SHP77 treated with DMSO at 0.1 percent for 48 hours (cell line): Measurements from ENCODE around the gene KRTAP10-2.

Experiments used
- DNase-seq: peaks from one replicate; lab custom pipeline; 2025; lab: John Stamatoyannopoulos, UW

KRTAP10-2 gene

DNA sequence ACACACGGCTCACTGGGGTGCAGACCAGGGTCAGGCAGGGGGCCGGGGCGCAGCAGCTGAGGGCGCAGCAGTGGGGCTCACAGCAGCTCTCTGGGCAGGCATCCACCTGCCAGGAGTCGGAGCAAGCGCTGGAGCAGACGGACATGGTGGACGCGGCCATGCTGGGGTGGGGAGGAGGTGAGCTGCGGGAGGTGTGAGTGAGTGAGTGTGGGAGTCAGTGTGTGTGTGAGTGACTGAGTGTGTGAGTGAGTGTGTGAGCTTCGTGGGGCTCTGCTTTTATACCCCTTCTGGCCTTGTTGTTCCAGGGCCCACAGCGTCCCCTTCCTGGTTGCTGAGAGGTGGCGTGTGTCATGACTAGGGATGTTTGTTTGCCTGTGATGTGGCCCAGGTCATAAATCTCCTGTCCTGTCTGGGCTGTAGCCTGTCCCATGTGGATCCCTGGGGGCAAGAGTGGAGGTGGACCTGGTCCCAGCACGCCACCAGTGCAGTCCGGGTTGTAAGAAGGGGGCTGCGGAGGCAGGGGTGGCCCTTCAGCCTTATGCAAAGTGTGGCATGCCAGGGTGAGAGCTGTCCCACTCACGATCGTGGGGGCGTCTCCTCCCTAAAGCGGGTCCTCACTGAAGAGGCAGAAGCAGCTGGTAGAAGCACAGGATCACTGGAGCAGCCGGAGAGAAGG, 11.2 kb downstream of the KRTAP10-2 start, which contains the start of gene KRTAP10-1:
TSS of gene KRTAP10-1 (minus strand) at position 205 of the 676 bp plus-strand sequence. CDS start at position 160, 45 bp downstream.
- DNase-seq: no peak

DNA sequence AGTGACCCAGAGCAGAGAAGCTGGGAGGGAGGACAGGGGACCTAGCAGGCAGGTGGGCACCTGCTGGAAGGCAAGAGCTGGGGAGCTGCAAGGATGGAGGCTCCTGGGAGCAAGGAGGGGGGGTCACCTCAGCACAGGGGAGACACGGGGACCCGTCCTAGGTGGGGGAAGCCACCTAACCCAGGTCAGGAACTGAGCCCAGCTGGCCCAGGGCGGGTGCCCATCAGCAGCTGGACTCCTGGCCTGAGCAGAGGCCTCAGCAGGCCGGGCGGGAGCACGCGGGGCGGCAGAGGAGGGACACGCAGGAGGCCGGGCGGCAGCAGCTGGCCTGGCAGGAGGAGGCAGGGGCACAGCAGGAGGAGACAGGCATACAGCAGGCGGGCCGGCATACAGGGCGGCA, 12.3 kb downstream of the KRTAP10-2 start:
- DNase-seq: no peak

DNA sequence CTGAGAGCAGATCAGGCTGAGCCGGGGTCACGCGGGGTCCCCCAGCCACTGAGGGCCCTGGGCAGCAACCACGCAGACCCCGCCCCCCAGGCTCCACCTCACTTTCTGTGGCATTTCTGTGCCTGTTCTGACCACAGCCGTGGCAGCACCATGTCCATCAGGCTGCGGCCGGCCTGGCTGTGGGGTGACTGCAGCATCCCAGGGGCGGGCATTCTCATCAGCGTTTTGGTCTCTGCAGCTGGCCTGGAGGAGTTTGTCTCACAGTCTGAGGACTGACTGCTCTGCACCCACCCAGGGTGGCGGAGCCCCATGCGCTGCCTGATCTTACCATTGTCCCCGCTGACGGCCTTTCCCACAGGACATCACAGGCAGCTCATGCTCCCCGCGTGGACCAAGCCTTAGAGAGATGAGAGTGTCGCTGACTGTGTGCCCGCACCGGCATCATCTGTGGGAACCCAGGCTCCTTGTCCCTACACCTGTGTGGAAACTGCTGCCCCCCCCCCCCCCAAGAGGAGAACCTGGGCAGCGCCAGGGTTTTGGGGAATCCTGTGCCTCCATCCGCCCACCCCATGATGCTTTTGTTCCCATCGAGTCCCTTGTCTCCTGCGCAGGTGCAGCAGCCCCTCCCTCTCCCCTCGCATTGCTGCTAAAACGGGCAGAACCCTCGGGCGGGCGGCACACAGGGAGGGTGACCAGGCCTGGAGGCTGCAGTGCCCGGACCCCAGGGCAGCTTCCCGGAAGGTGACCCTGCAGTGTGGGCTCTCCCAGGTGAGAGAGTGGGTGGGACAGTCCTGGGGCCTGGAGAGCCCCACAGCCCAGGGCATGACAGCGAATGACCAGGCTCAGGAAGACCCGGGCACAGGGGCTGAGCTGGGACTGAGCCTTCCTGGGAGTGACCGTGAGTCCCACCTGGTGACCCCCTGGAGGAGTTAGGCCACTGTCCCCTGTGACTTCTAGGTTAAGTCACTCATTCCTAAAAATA, 13.1 kb downstream of the KRTAP10-2 start:
- DNase-seq: no peak

DNA sequence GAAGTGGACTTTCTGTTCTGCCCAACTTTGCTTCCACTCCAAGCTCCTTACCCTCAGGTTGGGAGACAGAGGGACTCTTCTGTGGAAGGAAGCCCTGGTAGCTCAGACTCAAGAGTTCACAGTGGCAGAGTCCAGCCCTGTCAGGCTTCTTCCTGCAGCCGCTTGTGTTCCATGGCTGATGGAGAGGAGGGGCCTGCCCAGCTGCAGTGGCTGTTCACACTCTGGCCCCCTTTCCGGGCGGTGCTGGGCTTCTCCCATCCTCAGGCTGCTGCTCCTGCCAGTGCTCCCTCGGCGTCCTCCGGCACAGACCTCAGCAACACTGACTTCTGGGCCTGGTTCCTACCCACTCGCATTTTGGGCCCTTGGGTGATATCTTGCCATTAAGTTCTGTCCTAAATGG, 15.3 kb downstream of the KRTAP10-2 start:
- DNase-seq: no peak

DNA sequence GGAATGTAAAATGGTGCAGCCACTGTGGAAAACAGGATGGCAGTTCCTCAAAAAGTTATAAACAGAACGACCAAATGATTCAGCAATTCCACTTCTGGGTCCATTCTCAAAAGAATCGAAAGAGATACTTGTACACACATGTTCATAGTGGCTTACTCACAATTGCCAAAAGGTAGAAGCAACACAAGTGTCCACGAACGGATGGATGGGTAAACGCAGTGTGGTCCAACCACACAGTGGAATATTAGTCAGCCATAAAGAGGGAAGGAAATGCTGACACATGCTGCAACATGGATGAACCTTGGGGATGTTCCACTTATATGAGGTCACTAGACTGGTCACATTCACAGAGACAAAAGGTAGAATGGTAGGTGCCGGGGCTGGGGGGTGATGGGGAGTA, 16.6 kb downstream of the KRTAP10-2 start:
- DNase-seq: no peak

DNA sequence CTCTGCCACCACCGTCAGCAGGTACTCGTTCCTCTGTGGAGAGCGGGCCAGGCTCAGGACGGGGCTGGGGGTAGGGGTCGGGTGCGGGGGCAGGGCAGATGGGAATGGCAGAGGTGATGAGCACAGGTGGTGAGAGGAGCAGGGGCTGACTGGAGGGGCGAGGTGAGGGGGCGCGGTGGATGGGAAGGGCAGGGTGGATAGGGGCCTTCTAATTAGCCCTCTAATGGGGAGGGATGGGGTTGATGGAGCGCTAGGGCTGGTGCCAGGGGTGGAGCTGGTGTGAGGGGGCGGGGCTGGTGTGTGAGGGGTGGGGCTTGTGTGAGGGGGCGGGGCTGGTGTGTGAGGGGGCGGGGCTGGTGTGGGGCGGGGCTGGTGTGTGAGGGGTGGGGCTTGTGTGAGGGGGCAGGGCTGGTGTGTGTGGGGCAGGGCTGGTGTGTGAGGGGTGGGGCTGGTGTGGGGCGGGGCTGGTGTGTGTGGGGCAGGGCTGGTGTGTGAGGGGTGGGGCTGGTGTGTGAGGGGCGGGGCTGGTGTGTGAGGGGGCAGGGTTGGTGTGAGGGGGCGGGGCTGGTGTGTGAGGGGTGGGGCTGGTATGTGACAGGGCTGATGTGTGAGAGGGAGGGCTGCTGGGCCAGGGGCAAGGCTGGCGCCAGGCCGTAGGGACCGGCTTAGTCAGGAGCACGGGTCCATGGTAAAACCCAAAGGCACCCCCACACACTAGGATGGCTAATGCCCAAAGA, 17.2 kb downstream of the KRTAP10-2 start:
- no peak for DNase-seq

DNA sequence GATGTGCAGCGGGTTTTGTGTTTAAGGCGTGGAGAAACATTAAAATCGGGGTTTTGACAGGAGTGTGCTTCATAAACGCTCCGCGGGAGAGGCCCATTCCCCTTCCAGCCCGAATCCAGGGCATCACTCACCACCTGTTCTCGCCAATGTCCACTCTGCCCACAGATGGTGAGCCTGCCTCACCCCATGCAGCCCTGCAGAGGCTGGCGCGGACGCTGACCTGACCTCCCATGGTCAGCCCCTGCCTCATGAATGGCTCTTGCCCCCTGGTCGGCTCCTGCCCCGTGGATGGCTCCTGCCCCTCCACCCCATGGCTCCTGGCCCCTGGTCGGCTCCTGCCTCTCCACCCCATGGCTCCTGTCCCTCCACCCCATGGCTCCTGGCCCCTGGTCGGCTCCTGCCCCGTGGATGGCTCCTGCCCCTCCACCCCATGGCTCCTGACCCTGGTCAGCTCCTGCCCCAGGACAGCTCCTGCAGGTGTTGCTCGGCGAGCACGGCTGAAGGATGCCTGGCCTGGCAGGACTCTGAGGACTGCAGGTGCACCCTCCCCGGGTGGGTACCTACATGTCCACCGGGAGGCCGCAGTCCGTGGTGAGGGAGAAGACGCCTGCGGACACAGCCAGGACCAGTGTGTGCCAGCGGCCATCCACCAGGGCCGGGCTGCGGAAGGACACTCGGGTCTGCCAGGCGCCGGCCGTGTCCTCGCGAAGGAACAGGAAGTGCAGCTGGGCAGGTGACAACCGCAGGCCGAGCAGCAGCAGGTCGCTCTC, 18.0 kb downstream of the KRTAP10-2 start:
- no peak for DNase-seq

DNA sequence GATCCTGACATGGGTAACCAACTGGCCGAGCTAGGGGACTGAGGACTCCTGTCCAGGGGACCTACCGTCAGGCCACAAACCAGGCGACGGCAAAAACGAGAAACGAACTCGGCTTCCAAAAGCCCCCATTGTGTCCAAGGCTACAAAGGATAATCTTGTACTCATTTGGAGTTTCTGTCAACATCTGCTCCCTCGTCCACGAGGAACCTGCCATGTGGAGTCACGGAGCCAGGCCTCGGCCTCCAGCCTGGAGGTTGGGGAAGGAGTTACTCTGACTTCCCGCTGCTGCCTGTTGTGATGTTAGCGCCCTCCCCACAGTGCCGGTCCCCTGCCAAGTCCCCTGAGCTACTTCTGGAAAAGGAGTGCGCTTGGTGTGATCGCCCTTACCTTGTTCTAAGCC, 18.6 kb downstream of the KRTAP10-2 start:
- DNase-seq: no peak

DNA sequence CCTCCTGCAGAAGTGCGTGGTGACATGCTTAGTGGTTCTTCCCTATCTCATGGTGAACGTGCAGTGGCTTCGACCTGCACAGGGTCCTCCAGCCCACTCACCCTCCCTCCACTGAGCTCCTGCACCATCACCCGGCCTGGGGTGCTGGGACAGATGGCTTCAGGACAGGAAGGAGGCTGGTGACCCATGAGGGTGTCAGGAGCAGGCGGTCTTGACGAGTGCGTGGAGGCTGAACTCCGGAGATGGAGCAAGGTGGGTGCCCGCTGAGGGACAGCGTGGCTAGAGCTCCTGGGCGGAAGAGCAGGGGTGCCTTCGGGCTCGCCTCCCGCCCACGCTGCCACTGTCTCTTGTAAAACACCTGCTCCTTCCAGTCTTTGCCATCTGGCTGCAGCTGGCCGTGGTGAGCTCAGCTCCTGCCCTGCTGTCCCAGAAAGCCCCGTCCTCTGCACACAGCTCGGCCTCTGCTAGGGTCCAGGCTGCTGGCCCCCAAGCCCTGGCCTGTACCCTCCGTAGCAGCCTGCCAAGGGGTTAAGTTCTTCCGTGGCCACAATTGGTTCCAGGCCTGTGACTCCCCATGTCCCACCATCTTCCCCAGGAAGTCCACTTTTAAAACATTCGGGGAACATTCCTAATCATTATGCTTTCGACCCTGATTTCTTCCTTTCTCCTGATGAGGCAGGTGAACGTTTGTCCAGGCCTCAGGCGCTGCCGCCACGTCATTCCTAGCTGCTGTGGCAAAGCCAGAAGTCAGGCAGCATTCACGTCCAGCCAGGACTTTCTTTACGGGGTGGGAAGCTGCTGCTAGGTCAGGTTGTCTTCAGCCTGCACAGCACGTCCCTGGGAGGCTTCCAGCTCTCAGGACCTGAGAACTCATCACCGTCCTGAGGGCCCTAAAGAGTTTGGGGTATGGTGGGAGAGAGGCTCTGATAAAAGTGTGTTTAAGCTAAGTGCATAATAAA, 19.4 kb downstream of the KRTAP10-2 start:
- peak; percentile 70 for DNase-seq

DNA sequence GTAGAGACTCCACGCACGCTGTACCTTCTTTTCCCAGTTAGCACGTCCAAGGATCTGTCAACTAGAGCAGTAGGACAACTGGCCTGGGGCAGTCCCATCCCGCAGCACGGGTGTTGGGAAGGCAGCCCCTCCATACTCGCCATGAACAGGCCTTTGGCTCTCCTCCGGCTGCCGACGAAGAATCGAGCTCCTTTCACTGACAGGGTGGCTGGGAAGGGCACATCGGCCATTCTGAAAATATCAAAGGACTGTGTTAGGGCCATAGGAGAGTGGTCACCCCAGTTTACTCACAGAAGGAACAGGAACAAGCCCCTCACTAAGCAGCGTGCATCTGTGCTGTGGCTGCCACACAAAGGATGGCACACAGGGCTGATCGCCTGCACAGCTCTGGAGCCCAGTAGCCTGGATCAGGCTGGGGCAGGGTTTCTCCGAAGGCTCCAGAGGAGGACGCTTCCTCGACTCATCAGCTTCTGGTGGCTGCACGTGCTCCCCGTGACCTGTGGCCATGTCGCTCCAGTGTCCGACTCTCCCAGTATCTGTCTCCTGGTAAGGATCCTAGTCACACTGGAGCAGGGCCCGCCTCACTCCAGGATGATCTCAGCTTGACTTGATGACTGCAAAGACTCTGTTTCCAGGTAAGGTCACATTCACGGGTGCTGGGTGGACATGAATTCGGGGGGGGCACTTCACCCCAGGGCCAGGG, 20.3 kb downstream of the KRTAP10-2 start:
- no peak for DNase-seq

DNA sequence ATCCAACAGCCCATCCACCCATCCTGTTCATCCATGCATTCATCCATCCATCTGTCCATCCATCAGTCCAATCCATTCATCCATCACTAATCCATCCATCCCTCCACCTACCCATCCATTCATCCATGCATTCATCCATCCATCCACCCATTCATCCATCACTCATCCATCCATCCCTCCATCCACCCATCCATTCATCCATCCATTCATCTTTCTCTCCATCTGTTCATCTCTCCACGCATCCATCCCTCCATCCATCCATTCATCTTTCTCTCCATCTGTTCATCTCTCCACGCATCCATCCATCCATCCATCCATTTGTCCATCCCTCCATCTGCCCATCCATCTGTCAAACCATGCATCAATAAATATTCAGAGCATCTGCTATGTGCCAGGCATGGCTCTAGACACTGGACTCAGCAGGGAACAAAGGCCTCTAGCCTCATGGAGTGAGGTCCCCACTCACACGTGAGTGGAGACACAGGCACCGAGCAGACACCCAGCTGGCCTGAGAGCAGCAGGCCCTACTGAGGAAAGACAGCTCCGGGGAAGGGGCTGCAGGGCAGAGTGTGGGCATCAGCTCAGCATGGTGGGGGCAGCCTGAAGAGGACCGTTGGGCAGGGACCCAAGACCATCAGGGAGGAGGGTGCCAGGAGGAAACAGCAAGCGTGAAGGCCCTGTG, 20.9 kb downstream of the KRTAP10-2 start:
- no peak for DNase-seq

DNA sequence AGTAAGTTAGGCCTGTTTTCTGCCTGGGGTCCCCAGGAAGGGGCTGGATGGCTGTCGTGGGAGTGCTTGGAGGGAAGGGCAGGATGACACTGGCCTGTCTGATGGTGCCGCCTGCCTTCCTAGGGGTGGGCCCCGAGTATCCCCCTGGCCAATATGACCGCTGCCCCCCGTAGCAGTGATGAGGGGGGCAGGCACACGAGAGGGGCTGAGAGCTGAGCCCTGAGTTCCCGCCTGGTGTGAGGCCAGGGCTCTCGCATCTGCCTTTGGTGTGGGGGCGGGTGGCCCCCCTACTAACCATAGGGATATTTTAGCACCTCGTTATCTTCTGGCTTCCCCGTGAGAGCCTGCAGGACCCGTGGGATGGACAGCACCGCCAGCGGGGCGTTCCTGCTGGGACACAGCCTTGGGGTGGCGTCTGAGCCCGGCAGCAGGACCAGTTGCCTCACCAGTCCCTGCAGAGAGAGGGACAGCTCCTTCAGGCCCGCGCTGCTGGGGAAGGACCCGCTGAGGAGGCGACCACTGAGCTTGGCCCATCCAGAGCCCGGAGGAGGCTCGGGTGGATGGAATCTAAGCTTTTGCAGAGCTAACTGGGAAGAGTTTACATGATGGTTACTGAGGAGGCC, 21.7 kb downstream of the KRTAP10-2 start:
- no peak for DNase-seq

DNA sequence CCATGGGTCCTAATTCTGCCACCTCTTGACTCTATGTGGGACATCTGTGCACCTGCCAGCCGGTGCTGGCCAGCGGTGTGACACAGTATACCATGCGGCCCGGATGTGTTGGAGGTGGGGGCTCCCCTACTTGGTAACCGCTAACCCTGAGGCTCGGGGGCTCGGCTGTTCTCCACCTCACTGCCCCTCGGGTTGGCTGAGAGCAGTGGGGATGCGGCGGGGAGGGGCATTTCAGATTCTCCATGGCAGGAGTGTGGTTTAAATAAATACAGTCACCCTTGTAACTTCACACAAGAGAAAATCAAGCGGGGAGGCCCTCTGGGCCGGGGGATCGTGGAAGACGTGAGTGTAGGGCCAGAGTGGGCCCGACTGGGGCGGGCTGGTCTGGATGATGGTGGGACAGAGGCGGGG, 22.3 kb downstream of the KRTAP10-2 start:
- no peak for DNase-seq

DNA sequence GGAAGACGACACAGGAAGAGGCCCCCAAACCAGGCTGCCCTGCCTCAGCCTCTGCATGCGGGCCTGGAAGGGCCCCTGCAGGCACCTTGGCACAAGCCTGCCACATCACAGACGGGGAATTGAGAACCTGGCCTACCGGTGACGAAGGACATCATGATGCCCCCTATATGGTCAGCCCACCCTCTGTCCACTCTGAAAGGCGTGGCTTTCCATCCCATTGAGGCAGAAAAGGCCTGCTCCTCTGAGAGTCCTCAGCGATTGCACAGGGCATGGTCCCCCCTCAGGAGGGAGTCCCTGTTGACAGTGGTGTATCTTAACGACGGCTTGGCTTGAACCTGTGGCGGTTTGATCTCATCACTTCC, 22.7 kb downstream of the KRTAP10-2 start:
- no peak for DNase-seq

DNA sequence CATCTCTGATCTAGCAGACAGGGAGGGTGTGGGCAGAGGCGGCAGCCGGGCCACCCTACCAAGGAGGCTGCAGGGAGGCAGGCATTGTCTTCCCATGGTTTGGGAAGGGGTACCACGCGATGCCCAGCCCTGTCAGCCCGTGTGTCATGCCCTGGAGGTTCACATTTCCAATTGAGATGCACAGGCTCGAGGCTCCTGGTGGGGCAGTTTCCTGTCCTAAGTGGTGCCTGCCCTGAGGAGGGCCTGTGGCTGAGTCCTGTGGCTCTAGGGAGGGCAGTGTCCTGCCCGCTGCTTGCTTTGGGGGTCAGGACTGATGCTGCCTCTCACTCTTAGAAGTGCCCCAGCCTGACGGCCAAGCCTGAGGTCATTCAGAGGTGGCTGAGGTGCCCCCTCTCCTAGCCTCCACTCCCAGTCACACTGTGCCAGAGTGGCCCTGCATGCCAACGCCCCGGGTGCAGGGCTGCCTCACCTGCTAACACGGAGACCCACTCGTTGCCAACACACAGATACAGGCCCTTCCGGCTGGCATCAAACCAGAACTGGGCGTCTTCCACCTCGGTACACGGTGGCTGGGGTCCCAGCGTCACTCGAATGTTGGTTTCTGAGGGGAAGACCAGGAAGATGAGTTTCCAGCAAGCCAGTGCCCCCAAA, 23.2 kb downstream of the KRTAP10-2 start:
- no peak for DNase-seq

DNA sequence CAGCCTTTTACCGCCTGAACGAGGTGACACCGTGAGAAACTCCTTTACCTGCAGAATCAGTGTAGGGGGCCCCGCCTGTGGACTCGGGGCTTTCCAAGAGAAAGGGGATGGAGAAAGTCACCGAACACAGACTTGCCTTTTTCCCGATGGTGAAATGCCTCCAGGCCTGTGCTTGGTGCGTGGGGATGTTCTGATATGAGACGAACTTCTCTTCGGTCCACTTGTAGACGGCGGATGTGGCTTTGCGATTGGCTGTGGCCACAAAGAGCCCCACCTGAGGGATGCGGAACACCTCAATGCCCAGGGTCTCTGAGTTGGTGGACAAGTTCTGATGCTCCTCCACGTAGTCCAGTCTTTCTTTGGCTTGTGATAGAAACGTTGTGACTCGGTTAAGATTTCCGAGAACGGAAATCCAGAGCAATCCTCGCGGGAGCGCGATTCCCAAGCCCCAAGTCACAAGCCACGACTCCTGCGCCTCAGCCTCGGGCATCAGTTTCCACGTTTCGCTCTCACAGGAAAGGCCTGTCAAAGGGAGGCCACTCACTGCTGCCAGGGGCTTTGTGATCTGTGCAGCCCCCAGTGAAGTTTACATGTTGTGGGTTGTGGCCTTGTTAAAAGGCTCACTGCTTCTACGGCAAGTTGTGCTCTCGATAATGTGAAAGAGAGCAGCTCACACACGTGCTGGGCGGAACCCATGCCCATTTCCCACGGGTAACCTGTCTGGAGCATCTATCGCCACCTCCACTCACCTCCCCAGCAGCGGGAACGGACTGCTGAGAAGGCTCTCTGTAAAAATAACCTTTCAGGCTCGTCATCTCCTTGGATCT, 23.9 kb downstream of the KRTAP10-2 start:
- no peak for DNase-seq
